ENCODE data around the gene SELP.

- TF ChIP-seq REST (tag by site-specific recombination; IDR thresholded peaks at IDR 0.05), result no peak
- no peak for TF ChIP-seq ZNF510 (tag by site-specific recombination; IDR thresholded peaks at IDR 0.05; ENCODE audit: insufficient replicate concordance)
- no peak for TF ChIP-seq ZNF280D (tag by site-specific recombination; IDR thresholded peaks at IDR 0.05)
- TF ChIP-seq KLF1 (tag by site-specific recombination; IDR thresholded peaks at IDR 0.05), result no peak
- no peak for TF ChIP-seq CTCF (tag by site-specific recombination; IDR thresholded peaks at IDR 0.05)
- TF ChIP-seq ZNF18 (tag by site-specific recombination; IDR thresholded peaks at IDR 0.05), result no peak
- TF ChIP-seq GLIS1 (tag by site-specific recombination; IDR thresholded peaks at IDR 0.05), result no peak
- TF ChIP-seq ZNF777 (tag by site-specific recombination; IDR thresholded peaks at IDR 0.05; ENCODE audit: borderline replicate concordance), result no peak
- no peak for TF ChIP-seq WT1 (tag by site-specific recombination; IDR thresholded peaks at IDR 0.05)
- TF ChIP-seq KLF8 (tag by site-specific recombination; IDR thresholded peaks at IDR 0.05), result no peak
- TF ChIP-seq ZNF26 (tag by site-specific recombination; IDR thresholded peaks at IDR 0.05), result no peak
- no peak for TF ChIP-seq ZBTB26 (tag by site-specific recombination; optimal IDR thresholded peaks at IDR 0.05)
- TF ChIP-seq PRDM10 (tag by site-specific recombination; IDR thresholded peaks at IDR 0.05), result no peak
These were observed 53.5 kb downstream of the SELP start for GRCh38 chr1:169576241-169576934.

Measured in HEK293 (cell line).